ENCODE data around the gene CD96. TPM values are rescaled to one million over a fixed set of nuclear protein-coding genes. Genes with fewer than 3 reads are reported as not detected.
"Not testable (repeated sequence)": the region's sequence is repeated elsewhere in the genome, so short reads cannot be mapped to it uniquely, and the experiment has no call there.

CD96 gene
- total and polyA plus RNA-seq, 7 donors: under 0.01 to 8.2 (median 1.2) TPM; not detected in 1

DNA sequence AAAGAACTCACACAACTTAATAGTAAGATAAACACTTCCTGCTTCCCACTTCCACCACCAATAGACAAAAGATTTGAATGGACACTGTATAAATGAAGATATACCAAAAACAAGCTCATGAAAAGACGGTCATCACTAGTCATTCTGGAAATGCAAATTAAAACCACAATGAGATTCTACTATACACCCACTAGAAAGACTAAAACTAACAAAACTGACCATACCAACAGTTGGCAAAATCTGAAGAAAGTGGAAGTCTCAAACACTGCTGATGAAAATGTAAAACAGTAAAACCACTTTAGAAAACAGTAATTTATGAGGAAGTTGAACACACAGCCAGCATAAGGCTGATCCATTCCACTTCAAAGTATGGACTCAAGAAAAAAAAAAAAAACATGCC, 35.6 kb upstream of the CD96 start:
- 88% methylated on average over 1 of the region's 1 CpG for WGBS, 2 donors
- Histone ChIP-seq H3K27ac (no peak overlapping the region), H3K27me3 (no peaks in the 10 kb centered on the region), H3K4me1 (no peaks in the 10 kb centered on the region), H3K4me3 (no peak overlapping the region), H3K9me3 (no peaks in the 10 kb centered on the region), H3K36me3 (no peaks in the 10 kb centered on the region)
- no peak for DNase-seq
- intact Hi-C loops (cut with DNase I): no loop called here
- TF ChIP-seq POLR2AphosphoS5 (IDR thresholded peaks at IDR 0.05) (no peak), POLR2A (IDR thresholded peaks at IDR 0.05) (no peak), EP300 (IDR thresholded peaks at IDR 0.05) (no peak)
- TF ChIP-seq, protein P1, sequence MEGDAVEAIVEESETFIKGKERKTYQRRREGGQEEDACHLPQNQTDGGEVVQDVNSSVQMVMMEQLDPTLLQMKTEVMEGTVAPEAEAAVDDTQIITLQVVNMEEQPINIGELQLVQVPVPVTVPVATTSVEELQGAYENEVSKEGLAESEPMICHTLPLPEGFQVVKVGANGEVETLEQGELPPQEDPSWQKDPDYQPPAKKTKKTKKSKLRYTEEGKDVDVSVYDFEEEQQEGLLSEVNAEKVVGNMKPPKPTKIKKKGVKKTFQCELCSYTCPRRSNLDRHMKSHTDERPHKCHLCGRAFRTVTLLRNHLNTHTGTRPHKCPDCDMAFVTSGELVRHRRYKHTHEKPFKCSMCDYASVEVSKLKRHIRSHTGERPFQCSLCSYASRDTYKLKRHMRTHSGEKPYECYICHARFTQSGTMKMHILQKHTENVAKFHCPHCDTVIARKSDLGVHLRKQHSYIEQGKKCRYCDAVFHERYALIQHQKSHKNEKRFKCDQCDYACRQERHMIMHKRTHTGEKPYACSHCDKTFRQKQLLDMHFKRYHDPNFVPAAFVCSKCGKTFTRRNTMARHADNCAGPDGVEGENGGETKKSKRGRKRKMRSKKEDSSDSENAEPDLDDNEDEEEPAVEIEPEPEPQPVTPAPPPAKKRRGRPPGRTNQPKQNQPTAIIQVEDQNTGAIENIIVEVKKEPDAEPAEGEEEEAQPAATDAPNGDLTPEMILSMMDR (IDR thresholded peaks at IDR 0.05): no peak

DNA sequence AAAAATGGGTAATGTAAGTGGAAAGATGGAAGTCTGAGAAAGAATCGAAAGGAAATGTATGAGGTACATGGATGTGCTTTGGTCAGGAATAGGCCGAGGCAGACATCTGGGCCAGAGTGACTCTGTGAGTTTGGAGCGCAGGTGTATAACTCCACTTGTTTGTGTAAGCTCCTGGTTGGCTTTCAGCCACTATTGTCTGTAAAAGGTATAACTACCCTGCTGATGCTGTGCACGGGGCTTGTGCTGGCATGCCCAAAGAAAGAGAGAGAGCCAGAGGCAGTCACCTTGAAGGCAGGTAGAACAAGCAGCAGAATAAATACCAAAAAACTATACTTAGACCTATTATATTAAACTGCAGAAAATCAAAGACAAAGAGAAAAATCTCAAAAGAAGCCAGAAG, 32.7 kb upstream of the CD96 start:
- Histone ChIP-seq H3K27ac (no peak overlapping the region), H3K9me3 (no peaks in the 10 kb centered on the region), H3K36me3 (no peaks in the 10 kb centered on the region), H3K27me3 (no peaks in the 10 kb centered on the region), H3K4me1 (no peaks in the 10 kb centered on the region), H3K4me3 (no peak overlapping the region)
- 74 to 94% methylated on average over 4 of the region's 4 CpGs for WGBS, 2 donors
- intact Hi-C loops (cut with DNase I): no loop called here
- no peak for DNase-seq
- no peak for TF ChIP-seq POLR2A (IDR thresholded peaks at IDR 0.05)
- TF ChIP-seq EP300 (IDR thresholded peaks at IDR 0.05): no peak
- no peak for TF ChIP-seq POLR2AphosphoS5 (IDR thresholded peaks at IDR 0.05)
- TF ChIP-seq, protein P1 (IDR thresholded peaks at IDR 0.05): no peak

DNA sequence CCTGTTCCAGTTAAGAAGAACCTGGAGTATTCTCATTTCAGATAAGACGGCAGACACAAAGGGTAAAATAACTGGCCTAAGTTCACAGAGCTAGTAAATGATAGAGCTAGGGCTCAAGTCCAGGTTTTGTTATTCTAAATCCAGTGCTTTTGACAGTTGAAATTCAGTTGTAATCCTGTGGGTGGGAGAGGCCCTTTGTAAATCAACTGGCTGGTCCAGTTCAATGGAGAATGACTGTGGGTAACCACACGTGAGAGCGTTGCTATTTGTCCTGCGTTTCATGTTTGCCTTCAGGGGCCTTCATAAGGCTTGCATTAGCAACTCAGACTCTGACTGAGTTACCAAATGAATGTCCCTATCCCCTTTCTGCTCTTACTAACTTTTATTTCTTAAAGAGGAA, 24.2 kb upstream of the CD96 start:
- H3K9me3 ChIP-seq: no peaks in the 10 kb centered on the region
- no peak overlapping the region for H3K4me3 ChIP-seq
- H3K36me3 ChIP-seq: no peaks in the 10 kb centered on the region
- no peak overlapping the region for H3K27ac ChIP-seq
- WGBS, 2 donors: 40 to 58% methylated on average over 4 of the region's 4 CpGs
- TF ChIP-seq POLR2A (IDR thresholded peaks at IDR 0.05) (no peak), EP300 (IDR thresholded peaks at IDR 0.05) (no peak), POLR2AphosphoS5 (IDR thresholded peaks at IDR 0.05) (no peak)
- TF ChIP-seq, protein P1 (IDR thresholded peaks at IDR 0.05): no peak
- H3K4me1 ChIP-seq: no peaks in the 10 kb centered on the region
- no peak for DNase-seq
- H3K27me3 ChIP-seq: no peaks in the 10 kb centered on the region
- intact Hi-C loops (cut with DNase I): no loop called here

DNA sequence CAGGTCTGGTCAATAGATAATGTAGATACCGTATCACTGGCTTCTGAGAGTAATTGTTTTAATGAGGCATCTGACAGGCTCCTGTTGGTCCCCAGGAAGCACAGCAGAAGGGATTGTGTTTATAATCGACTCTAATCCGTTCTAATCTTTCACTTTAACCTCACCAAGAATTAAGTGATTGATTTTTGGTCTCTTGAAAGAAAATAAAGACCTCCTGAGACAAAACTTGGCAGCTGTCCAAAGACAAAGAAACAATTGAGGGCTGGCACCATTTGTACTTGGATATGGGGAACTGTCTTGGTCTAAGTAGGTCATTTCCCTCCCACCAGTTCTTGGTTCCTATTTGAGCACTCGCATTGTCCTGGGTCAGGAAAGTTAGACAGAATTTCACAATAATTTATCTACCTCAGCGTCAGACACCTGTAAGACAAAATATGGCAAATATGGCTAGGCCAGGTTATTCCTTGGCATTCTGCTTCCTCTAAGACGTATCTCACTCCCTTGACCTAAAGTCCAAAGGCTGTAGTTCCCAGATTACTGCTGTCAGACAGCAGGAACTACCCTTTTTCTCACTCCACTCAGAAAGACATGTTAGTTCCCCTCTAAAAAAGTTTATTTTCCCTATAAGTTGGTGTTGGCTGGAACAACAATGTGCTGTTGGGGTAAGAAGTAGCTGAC, 22.7 kb upstream of the CD96 start:
- Histone ChIP-seq H3K9me3 (no peaks in the 10 kb centered on the region), H3K4me1 (no peaks in the 10 kb centered on the region), H3K27ac (no peak overlapping the region), H3K27me3 (no peaks in the 10 kb centered on the region), H3K36me3 (no peaks in the 10 kb centered on the region), H3K4me3 (no peak overlapping the region)
- no peak for DNase-seq
- WGBS, 2 donors: 68 to 84% methylated on average over 6 of the region's 6 CpGs
- intact Hi-C loops (cut with DNase I): no loop called here
- TF ChIP-seq POLR2A (IDR thresholded peaks at IDR 0.05): no peak
- TF ChIP-seq POLR2AphosphoS5 (IDR thresholded peaks at IDR 0.05): no peak
- TF ChIP-seq, protein P1 (IDR thresholded peaks at IDR 0.05): no peak
- TF ChIP-seq EP300 (IDR thresholded peaks at IDR 0.05): no peak

DNA sequence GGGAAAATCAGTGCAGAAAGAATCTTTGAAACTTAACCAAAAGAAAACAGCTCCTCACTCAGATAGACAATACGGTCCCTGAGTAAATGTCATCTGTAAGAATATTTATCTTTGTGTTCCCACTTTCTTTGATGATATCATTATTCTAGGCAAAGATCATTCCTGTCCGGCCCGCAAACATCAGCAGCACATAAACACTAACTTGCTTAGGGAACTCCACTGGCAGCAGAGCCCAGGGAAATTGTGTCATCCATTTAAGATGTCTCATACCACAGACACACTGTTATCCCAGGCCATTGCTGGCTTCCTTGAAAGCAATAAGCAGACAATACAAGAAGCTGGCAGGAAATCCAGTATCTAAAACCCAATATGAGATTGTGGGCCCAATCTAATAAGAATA, 20.1 kb upstream of the CD96 start:
- Histone ChIP-seq H3K36me3 (no peaks in the 10 kb centered on the region), H3K4me3 (no peak overlapping the region), H3K27me3 (no peaks in the 10 kb centered on the region), H3K4me1 (no peaks in the 10 kb centered on the region), H3K27ac (no peak overlapping the region), H3K9me3 (no peaks in the 10 kb centered on the region)
- WGBS, 2 donors: 62 to 69% methylated on average over 3 of the region's 3 CpGs
- no peak for TF ChIP-seq EP300 (IDR thresholded peaks at IDR 0.05)
- TF ChIP-seq, protein P1 (IDR thresholded peaks at IDR 0.05): no peak
- TF ChIP-seq POLR2AphosphoS5 (IDR thresholded peaks at IDR 0.05): no peak
- no peak for TF ChIP-seq POLR2A (IDR thresholded peaks at IDR 0.05)
- no peak for DNase-seq
- intact Hi-C loops (cut with DNase I): no loop called here

DNA sequence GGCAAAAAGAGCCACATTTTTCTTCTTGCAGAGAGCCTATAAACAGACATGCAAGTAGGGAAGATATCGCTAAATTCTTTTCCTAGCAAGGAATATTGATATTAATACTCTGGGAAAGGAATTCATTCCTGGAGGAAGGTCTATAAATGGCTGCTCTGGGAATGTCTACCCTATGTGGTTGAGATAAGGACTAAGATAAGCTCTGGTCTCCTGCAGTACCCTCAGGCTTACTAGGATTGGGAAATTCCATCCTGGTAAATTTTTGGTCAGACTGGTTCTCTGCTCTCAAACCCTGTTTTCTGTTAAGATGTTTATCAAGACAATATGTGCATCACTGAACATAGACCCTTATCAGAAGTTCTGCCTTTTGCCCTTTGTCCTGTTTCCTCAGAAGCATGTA, 17.5 kb upstream of the CD96 start:
- intact Hi-C loops (cut with DNase I); H3K9me3 ChIP-seq; H3K4me3 ChIP-seq; H3K27ac ChIP-seq; DNase-seq; H3K36me3 ChIP-seq; H3K27me3 ChIP-seq; H3K4me1 ChIP-seq: not testable (repeated sequence)
- 90 to 96% methylated on average over 1 of the region's 1 CpG for WGBS, 2 donors
